Activated T-cell treated with anti-CD3 and anti-CD28 coated beads, Interleukin-2, amount 50 U/mL, for 24 hours (primary cell): ENCODE data around the gene ASMTL.
A peak's percentile ranks its signal among the peaks of the same experiment; 100 is the strongest.
"Not testable (repeated sequence)": the region's sequence is repeated elsewhere in the genome, so short reads cannot be mapped to it uniquely, and the experiment has no call there.

ENCODE experiments used
- DNase-seq: peaks from one replicate; pipeline ENCODE4 v3.0.0-alpha.2; 2020
- H3K27ac Mint-ChIP-seq: 2 replicates; pipeline ENCODE4 v1.8.0; 2020; ENCODE audit warnings: mild to moderate bottlenecking, mixed read lengths
- H3K27me3 Mint-ChIP-seq: 2 replicates; pipeline ENCODE4 v1.8.0; 2020; ENCODE audit warnings: mixed read lengths
- H3K36me3 Mint-ChIP-seq: 2 replicates; pipeline ENCODE4 v1.8.0; 2020; ENCODE audit warnings: low read depth, mixed read lengths
- H3K4me1 Mint-ChIP-seq: 2 replicates; pipeline ENCODE4 v1.8.0; 2020; ENCODE audit warnings: low read depth, mixed read lengths
- H3K4me3 Mint-ChIP-seq: 2 replicates; pipeline ENCODE4 v1.8.0; 2020; ENCODE audit warnings: mild to moderate bottlenecking, moderate library complexity, mixed read lengths
- H3K9me3 Mint-ChIP-seq: 2 replicates; pipeline ENCODE4 v1.8.0; 2020; ENCODE audit warnings: mixed read lengths

Gene ASMTL

DNA sequence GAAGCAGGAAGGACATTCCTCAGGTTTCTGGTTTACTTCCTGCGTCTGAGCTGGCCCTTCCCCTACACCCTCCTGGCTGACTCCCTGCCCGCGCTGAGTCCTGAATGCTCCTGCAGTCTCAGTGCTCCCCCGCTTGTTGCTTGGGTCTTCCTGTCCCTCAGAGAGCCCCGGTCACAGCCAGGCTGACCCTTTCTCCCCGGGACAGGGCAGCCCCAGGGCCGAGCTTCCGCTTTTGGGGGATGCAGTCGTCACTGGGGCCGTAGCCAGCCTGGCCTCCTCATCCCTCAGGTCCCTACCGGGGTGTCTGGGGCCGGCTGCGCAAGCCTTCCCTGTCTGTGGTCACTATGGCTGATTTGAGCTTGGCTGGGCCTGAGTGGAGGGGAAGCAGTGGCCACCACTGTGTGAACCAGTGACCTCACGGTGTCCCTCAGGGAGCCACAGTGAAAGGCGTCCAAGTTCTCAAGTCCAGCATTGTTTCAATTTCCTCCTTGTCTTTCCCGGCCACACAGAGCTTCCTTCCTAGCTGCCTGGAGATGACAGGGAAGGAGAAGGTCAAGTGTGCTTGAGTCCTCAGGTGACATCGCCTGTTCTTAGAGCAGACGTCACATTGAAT lies 34.1 kb upstream of the ASMTL start:
- Mint-ChIP-seq H3K4me3 (no peak overlapping the region), H3K27ac (peak overlapping the region; percentile 12), H3K9me3 (peaks cover 5% of the 10 kb centered on the region), H3K36me3 (peaks cover 51% of the 10 kb centered on the region), H3K4me1 (peaks cover 23% of the 10 kb centered on the region), H3K27me3 (no peaks in the 10 kb centered on the region)
- DNase-seq, result peak; percentile 18

DNA sequence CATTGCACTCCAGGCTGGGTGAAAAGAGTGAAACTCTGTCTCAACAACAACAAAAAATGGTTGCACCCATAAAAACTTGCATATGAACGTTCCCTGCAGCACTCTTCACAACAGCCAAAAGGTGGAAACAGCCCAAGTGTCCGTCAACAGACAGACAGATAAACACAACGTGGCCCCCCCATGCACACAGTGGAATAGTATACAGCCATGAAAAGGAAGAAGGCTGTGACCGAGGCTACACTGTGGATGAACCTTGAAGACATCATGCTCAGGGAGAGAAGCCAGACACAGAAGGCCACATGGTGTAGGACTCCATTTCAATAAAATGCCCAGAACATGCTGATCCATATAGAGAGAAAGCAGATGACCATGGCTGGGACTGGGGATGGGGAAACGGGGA lies 33.5 kb upstream of the ASMTL start:
- H3K36me3 Mint-ChIP-seq, result peaks cover 46% of the 10 kb centered on the region
- DNase-seq, result peak; percentile 5
- H3K27me3 Mint-ChIP-seq, result no peaks in the 10 kb centered on the region
- no peak overlapping the region for H3K4me3 Mint-ChIP-seq
- peaks cover under 1% of the 10 kb centered on the region for H3K9me3 Mint-ChIP-seq
- H3K27ac Mint-ChIP-seq, result peak overlapping the region; percentile 27
- H3K4me1 Mint-ChIP-seq, result peaks cover 30% of the 10 kb centered on the region

DNA sequence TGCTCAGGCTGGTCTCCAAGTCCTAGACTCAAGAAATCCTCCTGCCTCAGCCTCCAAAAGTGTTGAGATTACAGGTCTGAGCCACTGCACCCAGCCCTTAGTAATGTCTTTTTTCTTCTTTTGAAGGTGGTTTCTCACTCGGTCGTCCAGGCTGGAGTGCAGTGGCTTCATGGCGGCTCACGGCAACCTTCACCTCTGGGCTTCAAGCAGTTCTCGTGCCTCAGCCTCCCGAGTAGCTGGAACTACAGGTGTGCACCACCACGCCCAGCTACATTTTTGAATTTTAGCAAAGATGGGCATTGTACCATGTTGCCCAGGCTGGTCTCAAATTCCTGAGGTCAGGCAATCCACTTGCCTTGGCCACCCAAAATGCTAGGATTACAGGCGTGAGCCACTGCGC lies 32.3 kb upstream of the ASMTL start:
- H3K9me3 Mint-ChIP-seq, result no peaks in the 10 kb centered on the region
- peaks cover 49% of the 10 kb centered on the region for H3K36me3 Mint-ChIP-seq
- no peaks in the 10 kb centered on the region for H3K27me3 Mint-ChIP-seq
- H3K4me1 Mint-ChIP-seq, result peaks cover 41% of the 10 kb centered on the region
- H3K27ac Mint-ChIP-seq, result no peak overlapping the region
- DNase-seq, result peak; percentile 24
- no peak overlapping the region for H3K4me3 Mint-ChIP-seq

DNA sequence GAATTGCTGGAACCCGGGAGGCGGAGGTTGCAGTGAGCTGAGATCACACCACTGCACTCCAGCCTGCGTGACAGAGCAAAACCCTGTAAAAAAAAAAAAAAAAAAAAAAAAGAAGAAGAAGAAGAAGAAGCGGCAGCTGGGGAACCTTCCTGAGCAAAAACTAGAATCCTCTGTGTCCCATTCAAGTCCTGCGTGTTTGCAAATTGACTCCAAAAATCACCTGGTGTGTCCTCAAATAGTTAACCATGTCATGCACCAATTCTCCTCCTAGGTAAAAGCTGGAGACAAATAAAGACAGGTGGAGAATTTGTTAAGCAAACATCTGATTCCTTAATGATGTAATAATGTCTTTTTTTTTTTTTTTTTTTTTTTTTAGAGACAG lies 31.9 kb upstream of the ASMTL start:
- peaks cover 4% of the 10 kb centered on the region for H3K9me3 Mint-ChIP-seq
- peaks cover 45% of the 10 kb centered on the region for H3K4me1 Mint-ChIP-seq
- no peak overlapping the region for H3K4me3 Mint-ChIP-seq
- H3K27me3 Mint-ChIP-seq, result no peaks in the 10 kb centered on the region
- DNase-seq, result no peak
- H3K36me3 Mint-ChIP-seq, result peaks cover 53% of the 10 kb centered on the region
- peak overlapping the region; percentile 77 for H3K27ac Mint-ChIP-seq

DNA sequence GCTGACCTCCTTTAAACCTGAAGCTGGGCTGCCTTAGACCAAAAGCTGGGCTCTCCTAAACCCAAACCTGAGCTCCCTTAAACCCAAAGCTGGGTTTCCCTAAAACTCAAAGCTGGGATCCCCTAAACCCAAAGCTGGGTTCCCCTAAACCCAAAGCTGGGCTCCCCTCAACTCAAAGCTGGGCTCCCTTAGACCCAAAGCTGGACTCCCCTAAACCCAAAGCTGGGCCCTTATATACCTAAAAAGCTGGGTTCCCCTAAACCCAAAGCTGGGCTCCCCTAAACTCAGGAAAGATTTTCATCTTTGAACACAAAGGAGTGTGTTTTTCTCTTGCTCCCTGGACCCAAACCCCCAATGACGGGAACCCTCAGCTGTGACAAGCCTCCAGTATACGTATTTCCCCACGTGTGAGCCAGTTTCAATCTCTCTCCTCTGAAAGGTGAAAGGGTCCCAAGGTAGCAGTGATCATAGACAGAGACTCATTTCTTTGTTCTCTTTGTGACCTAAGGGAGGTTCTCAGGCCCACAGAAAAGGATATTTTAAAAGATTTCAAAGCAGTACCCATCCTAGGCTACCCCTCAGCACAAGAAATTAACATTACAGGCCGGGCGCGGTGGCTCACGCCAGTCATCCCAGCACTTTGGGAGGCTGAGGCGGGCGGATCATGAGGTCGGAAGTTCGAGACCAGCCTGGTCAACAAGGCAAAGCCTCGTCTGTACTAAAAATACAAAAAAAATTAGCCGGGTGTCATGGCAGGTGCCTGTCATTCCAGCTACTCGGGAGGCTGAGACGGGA lies 31.3 kb upstream of the ASMTL start:
- peak; percentile 31 for DNase-seq
- Mint-ChIP-seq H3K27me3 (no peaks in the 10 kb centered on the region), H3K4me3 (no peak overlapping the region), H3K9me3 (peaks cover 6% of the 10 kb centered on the region), H3K36me3 (peaks cover 54% of the 10 kb centered on the region), H3K4me1 (peaks cover 51% of the 10 kb centered on the region), H3K27ac (peak overlapping the region; percentile 77)

DNA sequence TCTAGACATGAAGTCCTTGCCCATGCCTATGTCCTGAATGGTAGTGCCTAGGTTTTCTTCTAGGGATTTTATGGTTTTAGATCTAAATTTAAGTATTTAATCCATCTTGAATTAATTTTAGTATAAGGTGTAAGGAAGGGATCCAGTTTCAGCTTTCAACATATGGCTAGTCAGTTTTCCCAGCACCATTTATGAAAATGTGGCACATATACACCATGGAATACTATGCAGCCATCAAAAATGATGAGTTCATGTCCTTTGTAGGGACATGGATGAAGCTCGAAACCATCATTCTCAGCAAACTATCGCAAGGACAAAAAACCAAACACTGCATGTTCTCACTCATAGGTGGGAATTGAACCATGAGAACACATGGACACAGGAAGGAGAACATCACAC lies 29.8 kb upstream of the ASMTL start:
- not testable (repeated sequence) for DNase-seq, H3K9me3 Mint-ChIP-seq, H3K27me3 Mint-ChIP-seq
- Mint-ChIP-seq H3K36me3 (peaks cover 56% of the 10 kb centered on the region), H3K4me3 (peak overlapping the region; percentile 81), H3K4me1 (peaks cover 63% of the 10 kb centered on the region), H3K27ac (peak overlapping the region; percentile 98)

DNA sequence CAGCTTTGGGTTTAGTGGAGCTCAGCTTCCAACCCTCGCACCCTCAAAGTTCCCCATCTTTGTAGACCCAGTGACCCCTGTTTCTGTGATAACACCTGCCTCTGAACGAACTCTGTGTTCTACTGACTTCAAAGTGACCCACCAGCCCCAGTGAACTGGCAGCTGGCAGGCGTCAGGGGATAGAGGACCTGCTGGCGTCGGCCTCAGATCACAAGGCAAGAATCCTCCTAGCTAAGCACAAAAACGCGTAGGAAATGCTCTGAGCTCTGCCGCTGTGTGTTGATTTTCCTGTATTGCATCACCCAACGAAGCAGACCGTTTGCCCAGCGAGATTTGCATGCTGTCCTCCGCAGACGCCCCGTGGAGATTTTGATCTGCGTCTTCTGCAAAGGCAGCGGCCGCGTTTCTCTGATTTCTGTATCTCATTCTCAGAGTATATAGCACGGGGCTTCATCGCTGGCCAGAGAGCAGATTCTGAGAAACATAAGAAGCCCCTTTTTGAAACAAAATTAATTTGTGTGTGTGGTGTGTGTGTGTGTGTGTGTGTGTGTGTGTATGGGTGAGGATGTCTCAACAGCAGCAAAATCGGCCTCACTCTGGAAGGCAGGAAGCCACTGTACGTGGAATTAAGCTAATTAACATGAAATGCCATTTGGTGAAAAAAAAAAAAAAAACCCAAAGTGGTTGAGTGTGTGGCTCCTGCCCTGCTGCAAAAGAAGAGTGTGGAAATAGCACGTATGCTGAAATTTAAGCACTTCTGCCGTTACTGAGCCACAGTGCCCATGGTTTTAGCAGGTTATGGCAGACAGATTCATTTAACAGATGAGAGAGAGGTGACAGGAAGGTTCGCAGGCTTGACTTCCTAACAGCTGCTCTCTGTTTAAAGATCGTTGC lies 29.2 kb upstream of the ASMTL start:
- H3K27me3 Mint-ChIP-seq, result no peaks in the 10 kb centered on the region
- H3K27ac Mint-ChIP-seq, result peak overlapping the region; percentile 98
- peaks cover 6% of the 10 kb centered on the region for H3K9me3 Mint-ChIP-seq
- DNase-seq, result peak; percentile 82
- H3K4me1 Mint-ChIP-seq, result peaks cover 69% of the 10 kb centered on the region
- peaks cover 54% of the 10 kb centered on the region for H3K36me3 Mint-ChIP-seq
- peak overlapping the region; percentile 81 for H3K4me3 Mint-ChIP-seq

DNA sequence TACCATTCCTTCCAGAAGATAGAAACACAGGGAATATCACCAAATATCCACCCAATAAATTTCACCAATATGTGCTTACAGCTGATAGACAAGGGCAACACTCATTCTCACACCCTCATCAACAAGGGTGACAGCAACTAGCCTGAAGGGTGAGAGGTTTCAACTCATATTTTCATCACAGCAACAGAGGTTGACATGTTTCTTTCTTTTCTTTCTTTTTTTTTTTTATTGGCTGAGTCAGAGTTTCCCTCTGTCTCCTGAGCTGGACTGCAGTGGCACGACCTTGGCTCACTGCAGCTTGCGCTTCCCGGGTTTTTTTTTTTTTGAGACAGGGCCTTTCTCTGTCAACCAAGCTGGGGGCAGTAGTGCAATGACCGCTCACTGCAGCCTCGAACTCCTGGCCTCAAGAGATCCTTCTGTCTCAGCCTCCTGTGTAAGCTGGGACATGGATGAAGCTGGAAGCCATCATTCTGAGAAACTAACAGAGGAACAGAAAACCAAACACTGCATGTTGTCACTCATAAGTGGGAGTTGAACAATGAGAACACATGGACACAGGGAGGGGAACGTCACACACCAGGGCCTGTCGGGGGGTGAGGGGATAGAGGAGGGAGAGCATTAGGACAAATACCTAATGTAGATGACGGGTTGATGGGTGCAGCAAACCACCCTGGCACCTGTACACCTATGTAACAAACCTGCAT lies 27.5 kb upstream of the ASMTL start:
- Mint-ChIP-seq H3K36me3 (peaks cover 51% of the 10 kb centered on the region), H3K4me3 (no peak overlapping the region), H3K4me1 (peaks cover 74% of the 10 kb centered on the region), H3K27me3 (no peaks in the 10 kb centered on the region), H3K27ac (peak overlapping the region; percentile 94), H3K9me3 (peaks cover 6% of the 10 kb centered on the region)
- peak; percentile 25 for DNase-seq

DNA sequence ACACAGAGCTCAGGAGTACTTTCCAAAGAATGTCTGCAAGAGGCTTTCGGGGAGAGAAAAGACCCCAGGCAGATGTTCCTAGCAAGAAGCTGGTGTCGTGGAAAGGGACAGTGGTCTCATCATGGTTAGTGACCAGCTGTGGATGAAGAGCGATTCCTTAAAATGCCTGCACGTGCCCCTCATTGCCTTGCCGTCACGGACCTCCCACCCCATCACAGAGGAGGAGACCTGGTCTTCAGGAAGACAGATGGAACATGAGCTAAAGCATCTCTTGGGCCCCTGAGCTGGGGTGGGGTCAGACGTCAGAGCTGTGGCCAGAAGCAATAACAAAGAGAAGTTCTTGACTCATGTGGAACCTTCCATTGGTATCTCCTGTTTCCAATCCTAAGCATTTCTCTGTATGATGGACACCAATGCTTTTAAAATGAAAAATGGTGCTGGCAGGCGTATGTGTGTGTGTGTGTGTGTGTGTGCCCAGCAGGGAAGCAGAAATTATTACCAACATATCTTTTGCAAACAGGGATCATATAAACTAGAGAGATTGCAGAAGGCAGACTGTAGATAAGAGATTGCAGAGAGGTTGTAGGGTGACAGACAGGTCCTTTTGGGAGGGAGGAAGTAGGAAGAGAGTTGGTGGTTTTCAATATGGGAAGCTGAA lies 25.2 kb upstream of the ASMTL start:
- H3K9me3 Mint-ChIP-seq, result peaks cover 6% of the 10 kb centered on the region
- no peaks in the 10 kb centered on the region for H3K27me3 Mint-ChIP-seq
- H3K36me3 Mint-ChIP-seq, result peaks cover 46% of the 10 kb centered on the region
- peak overlapping the region; percentile 72 for H3K27ac Mint-ChIP-seq
- H3K4me1 Mint-ChIP-seq, result peaks cover 69% of the 10 kb centered on the region
- no peak overlapping the region for H3K4me3 Mint-ChIP-seq
- peak; percentile 28 for DNase-seq

DNA sequence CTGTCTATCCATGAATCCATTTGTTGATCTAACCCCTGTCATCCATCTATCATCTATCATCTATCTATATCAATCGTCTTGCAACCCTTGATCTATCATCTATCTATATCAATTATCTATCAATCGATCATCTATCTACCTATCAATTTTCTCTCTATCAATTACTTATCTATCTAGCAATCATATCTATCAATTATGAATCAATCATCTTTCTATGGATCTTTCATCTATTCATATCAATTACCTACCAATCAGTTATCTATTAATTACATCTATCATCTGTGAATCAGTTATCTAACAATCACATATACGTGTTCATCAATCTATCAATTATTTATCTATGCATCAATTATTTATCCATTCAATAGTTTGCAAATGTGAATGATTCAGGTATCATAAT lies 24.5 kb upstream of the ASMTL start:
- Mint-ChIP-seq H3K27ac (peak overlapping the region; percentile 72), H3K36me3 (peaks cover 41% of the 10 kb centered on the region)

DNA sequence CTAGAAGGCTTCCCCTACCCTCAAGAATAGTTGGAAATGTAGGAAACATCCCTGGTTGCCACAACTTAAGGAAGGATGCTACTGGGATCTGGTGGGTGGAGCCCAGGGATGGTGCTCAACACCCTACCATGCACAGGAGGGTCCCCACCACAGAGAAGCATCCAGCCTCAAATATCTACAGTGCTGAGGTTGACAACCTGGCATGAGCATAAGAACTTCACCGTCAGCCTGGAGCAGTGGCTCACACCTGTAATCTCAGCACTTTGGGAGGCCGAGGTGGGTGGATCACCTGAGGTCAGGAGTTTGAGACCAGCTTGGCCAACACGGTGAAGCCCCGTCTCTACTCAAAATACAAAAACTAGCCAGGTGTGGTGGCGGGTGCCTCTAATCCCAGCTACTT lies 24.0 kb upstream of the ASMTL start:
- no peak overlapping the region for H3K27ac Mint-ChIP-seq
- H3K9me3 Mint-ChIP-seq, result peaks cover 6% of the 10 kb centered on the region
- peak; percentile 15 for DNase-seq
- no peak overlapping the region for H3K4me3 Mint-ChIP-seq
- peaks cover 45% of the 10 kb centered on the region for H3K36me3 Mint-ChIP-seq
- peaks cover 65% of the 10 kb centered on the region for H3K4me1 Mint-ChIP-seq
- H3K27me3 Mint-ChIP-seq, result no peaks in the 10 kb centered on the region

More for the DNA sequence above, 24.5 kb upstream of the ASMTL start:
- H3K27me3 Mint-ChIP-seq, result no peaks in the 10 kb centered on the region
- no peak overlapping the region for H3K4me3 Mint-ChIP-seq
- DNase-seq, result no peak
- peaks cover 6% of the 10 kb centered on the region for H3K9me3 Mint-ChIP-seq
- H3K4me1 Mint-ChIP-seq, result peaks cover 65% of the 10 kb centered on the region

DNA sequence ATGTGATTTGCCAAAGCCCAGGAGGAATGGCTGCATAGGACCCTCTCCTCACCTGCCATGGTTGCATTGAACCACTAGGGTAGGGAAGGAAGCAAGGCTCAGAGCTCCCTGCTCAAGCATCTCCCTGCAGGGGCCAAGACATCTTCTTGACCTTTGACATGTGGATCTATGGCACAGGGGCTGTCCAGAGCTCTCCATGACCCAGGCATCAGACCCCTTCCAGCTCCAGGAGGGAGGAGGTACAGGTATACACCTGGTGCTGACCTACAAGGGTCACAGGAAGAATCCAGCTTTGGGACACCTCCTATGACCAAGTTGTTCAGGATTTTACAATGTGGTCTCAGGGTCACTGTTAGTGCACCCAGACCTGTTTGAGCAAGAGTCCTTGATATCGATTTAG lies 23.2 kb upstream of the ASMTL start:
- H3K36me3 Mint-ChIP-seq, result peaks cover 45% of the 10 kb centered on the region
- H3K27me3 Mint-ChIP-seq, result no peaks in the 10 kb centered on the region
- peak; percentile 25 for DNase-seq
- no peak overlapping the region for H3K27ac Mint-ChIP-seq
- peaks cover 6% of the 10 kb centered on the region for H3K9me3 Mint-ChIP-seq
- H3K4me3 Mint-ChIP-seq, result no peak overlapping the region
- H3K4me1 Mint-ChIP-seq, result peaks cover 64% of the 10 kb centered on the region

DNA sequence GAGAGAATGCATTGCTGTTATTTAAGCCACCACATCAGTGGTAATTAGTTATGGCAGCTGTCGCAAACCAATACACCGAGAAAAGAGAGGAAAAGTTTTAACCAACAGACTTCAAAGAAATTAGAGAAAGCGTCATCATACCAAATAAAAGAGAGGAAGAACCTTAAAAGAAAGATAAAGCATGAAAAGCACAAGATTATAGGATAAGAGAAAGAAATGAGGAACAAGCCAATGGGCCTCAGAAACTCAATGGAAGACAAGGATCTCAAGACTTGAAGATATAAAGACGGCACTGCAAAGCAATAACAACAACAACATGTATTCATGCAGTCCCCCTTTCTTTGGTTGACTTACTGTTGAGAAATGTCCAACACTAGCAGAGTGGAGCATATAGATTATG lies 22.8 kb upstream of the ASMTL start:
- peaks cover 45% of the 10 kb centered on the region for H3K36me3 Mint-ChIP-seq

DNA sequence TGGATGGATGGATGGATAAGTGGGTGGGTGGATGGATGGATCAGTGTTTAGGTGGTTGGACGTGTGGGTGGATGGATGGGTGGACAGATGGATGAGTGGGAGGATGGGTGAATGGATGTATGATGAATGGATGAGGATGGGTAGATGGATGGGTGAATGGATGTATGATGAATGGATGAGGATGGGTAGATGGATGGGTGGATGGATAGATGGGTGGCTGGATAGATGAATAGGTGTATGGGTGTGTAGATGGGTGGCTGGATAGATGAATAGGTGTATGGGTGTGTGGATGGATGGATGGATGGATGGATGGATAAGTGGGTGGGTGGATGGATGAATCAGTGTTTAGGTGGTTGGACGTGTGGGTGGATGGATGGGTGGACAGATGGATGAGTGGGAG lies 21.9 kb upstream of the ASMTL start:
- Mint-ChIP-seq H3K4me1 (peaks cover 63% of the 10 kb centered on the region), H3K36me3 (peaks cover 36% of the 10 kb centered on the region)
- not testable (repeated sequence) for H3K4me3 Mint-ChIP-seq, H3K27ac Mint-ChIP-seq, DNase-seq, H3K27me3 Mint-ChIP-seq, H3K9me3 Mint-ChIP-seq

More for the DNA sequence above, 22.8 kb upstream of the ASMTL start:
- Mint-ChIP-seq H3K9me3 (peaks cover 6% of the 10 kb centered on the region), H3K27ac (no peak overlapping the region), H3K4me1 (peaks cover 64% of the 10 kb centered on the region), H3K27me3 (no peaks in the 10 kb centered on the region), H3K4me3 (no peak overlapping the region)
- DNase-seq, result no peak
